Hepatocyte (in vitro differentiated cells): ENCODE results near the gene ZNF81. TPM values are rescaled to one million over a fixed set of nuclear protein-coding genes. Genes with fewer than 3 reads are reported as not detected.
"Not testable (repeated sequence)": the region's sequence is repeated elsewhere in the genome, so short reads cannot be mapped to it uniquely, and the experiment has no call there.

Source experiments
- DNase-seq: peaks from one replicate; pipeline ENCODE4 v3.0.0-alpha.2; 2016; ENCODE audit warnings: low spot score
- H2AFZ ChIP-seq: fragments of 200-600 bp; sonication (generic); 2 replicates; pipeline ENCODE4 v1.6.0; 2016; ENCODE audit warnings: antibody characterized with exemption, mild to moderate bottlenecking
- H3K27ac ChIP-seq: fragments of 200-600 bp; sonication (generic); 2 replicates; pipeline ENCODE4 v1.5.1; 2016; ENCODE audit warnings: mild to moderate bottlenecking
- H3K27me3 ChIP-seq: fragments of 200-600 bp; sonication (generic); 2 replicates; pipeline ENCODE4 v1.6.1; 2016
- H3K36me3 ChIP-seq: fragments of 200-600 bp; sonication (generic); replicated peaks from 2 replicates; pipeline ENCODE4 v1.5.1; 2016; ENCODE audit warnings: low read depth; ENCODE audit not compliant: insufficient read depth
- H3K4me1 ChIP-seq: fragments of 200-600 bp; sonication (generic); 2 replicates; pipeline ENCODE4 v1.5.1; 2016; ENCODE audit warnings: mild to moderate bottlenecking, moderate library complexity; ENCODE audit not compliant: insufficient read depth
- H3K4me2 ChIP-seq: fragments of 200-600 bp; sonication (generic); 2 replicates; pipeline ENCODE4 v1.6.0; 2016
- H3K4me3 ChIP-seq: fragments of 200-600 bp; sonication (generic); 2 replicates; pipeline ENCODE4 v1.5.1; 2016; ENCODE audit warnings: mild to moderate bottlenecking
- H3K79me2 ChIP-seq: fragments of 200-600 bp; sonication (generic); 2 replicates; pipeline ENCODE4 v1.6.0; 2017; ENCODE audit warnings: mild to moderate bottlenecking
- H3K9me2 ChIP-seq: fragments of 200-600 bp; sonication (generic); replicated peaks from 2 replicates; pipeline ENCODE4 v1.6.0; 2017; ENCODE audit warnings: mild to moderate bottlenecking; ENCODE audit not compliant: insufficient read depth
- H3K9me3 ChIP-seq: fragments of 200-600 bp; sonication (generic); 2 replicates; pipeline ENCODE4 v1.5.1; 2016; ENCODE audit warnings: low read depth, mild to moderate bottlenecking
- H4K20me1 ChIP-seq: fragments of 200-600 bp; sonication (generic); 2 replicates; pipeline ENCODE4 v1.6.0; 2016; ENCODE audit warnings: mild to moderate bottlenecking; ENCODE audit not compliant: insufficient read depth, poor library complexity, severe bottlenecking
- CTCF ChIP-seq: fragments of 200-600 bp; sonication (generic); IDR thresholded peaks from 2 replicates; pipeline ENCODE4 v1.5.1; 2016; ENCODE audit warnings: antibody characterized with exemption, mild to moderate bottlenecking; ENCODE audit not compliant: poor library complexity
- EZH2 ChIP-seq: fragments of 200-600 bp; sonication (generic); IDR thresholded peaks from 2 replicates; pipeline ENCODE4 v1.6.1; 2016; ENCODE audit warnings: antibody characterized with exemption, mild to moderate bottlenecking, borderline replicate concordance
- EZH2phosphoT487 ChIP-seq: fragments of 200-600 bp; sonication (generic); IDR thresholded peaks from one replicate; pipeline ENCODE4 v1.6.1; 2018; ENCODE audit warnings: antibody characterized with exemption, mild to moderate bottlenecking, low read depth, moderate library complexity; ENCODE audit not compliant: unreplicated experiment, severe bottlenecking
- WGBS: methylation state at CpG from one replicate; pipeline ENCODE4 v1.1.6; 2016; ENCODE audit warnings: low lambda C conversion rate; ENCODE audit errors: missing lambda C conversion rate; 5-methylcytosine and 5-hydroxymethylcytosine counted together
- polyA plus RNA-seq: library from polyadenylated mRNA; unstranded; fragments of >200 nt; fragmentation: Nextera tagmentation; extraction: Ambion mirVana; gene quantifications from 2 replicates; pipeline ENCODE4 v1.2.1, GENCODE V29; 2016
- total RNA-seq: library from RNA; depleted of rRNA; stranded (reverse); fragments of >200 nt; gene quantifications from 2 replicates; pipeline ENCODE4 v1.2.3, GENCODE V29; 2014

ZNF81 gene
- total and polyA plus RNA-seq, 2 experiments from 2014 or later: 4.1 to 10.9 TPM

GRCh38 chrX:47915886-47916493 lies 79.3 kb downstream of the ZNF81 start:
- Histone ChIP-seq H3K27ac (no peak overlapping the region), H3K27me3 (no peaks in the 10 kb centered on the region), H3K9me3 (peaks cover 20% of the 10 kb centered on the region), H4K20me1 (no peaks in the 10 kb centered on the region), H3K36me3 (no peaks in the 10 kb centered on the region), H3K79me2 (no peaks in the 10 kb centered on the region), H3K4me2 (no peak overlapping the region), H3K9me2 (no peaks in the 10 kb centered on the region), H2AFZ (no peak overlapping the region), H3K4me3 (no peak overlapping the region), H3K4me1 (no peaks in the 10 kb centered on the region)
- WGBS: 70% methylated on average over 2 of the region's 2 CpGs
- no peak for TF ChIP-seq EZH2phosphoT487
- no peak for TF ChIP-seq CTCF
- no peak for TF ChIP-seq EZH2
- DNase-seq: no peak

GRCh38 chrX:47918274-47918673 lies 81.6 kb downstream of the ZNF81 start:
- Histone ChIP-seq H3K36me3 (no peaks in the 10 kb centered on the region), H3K27me3 (no peaks in the 10 kb centered on the region), H3K4me3 (no peak overlapping the region), H2AFZ (no peak overlapping the region), H3K9me2 (no peaks in the 10 kb centered on the region), H3K4me1 (no peaks in the 10 kb centered on the region), H3K27ac (no peak overlapping the region), H3K9me3 (peaks cover 20% of the 10 kb centered on the region), H3K4me2 (no peak overlapping the region), H3K79me2 (no peaks in the 10 kb centered on the region), H4K20me1 (no peaks in the 10 kb centered on the region)
- TF ChIP-seq EZH2phosphoT487 (no peak), CTCF (no peak), EZH2 (no peak)
- DNase-seq: no peak
- WGBS: 70% methylated on average over 1 of the region's 1 CpG

- Histone ChIP-seq H3K27me3 (no peaks in the 10 kb centered on the region), H3K9me3 (no peaks in the 10 kb centered on the region), H3K4me2 (no peak overlapping the region), H3K9me2 (no peaks in the 10 kb centered on the region), H3K27ac (no peak overlapping the region), H3K4me1 (no peaks in the 10 kb centered on the region), H3K79me2 (no peaks in the 10 kb centered on the region), H3K36me3 (no peaks in the 10 kb centered on the region), H2AFZ (no peak overlapping the region), H4K20me1 (no peaks in the 10 kb centered on the region), H3K4me3 (no peak overlapping the region)
- TF ChIP-seq CTCF: no peak
- TF ChIP-seq EZH2phosphoT487: no peak
- no peak for TF ChIP-seq EZH2
- 76% methylated on average over 2 of the region's 2 CpGs for WGBS
- no peak for DNase-seq
These were observed 90.5 kb downstream of the ZNF81 start for GRCh38 chrX:47927212-47927611.

- not testable (repeated sequence) for H4K20me1 ChIP-seq, H3K4me1 ChIP-seq, H3K4me2 ChIP-seq, H3K36me3 ChIP-seq, H3K4me3 ChIP-seq, H3K9me2 ChIP-seq, H3K27ac ChIP-seq, DNase-seq, H3K27me3 ChIP-seq, H3K79me2 ChIP-seq, H3K9me3 ChIP-seq, H2AFZ ChIP-seq
- 94% methylated on average over 3 of the region's 3 CpGs for WGBS
These were observed 95.3 kb downstream of the ZNF81 start for GRCh38 chrX:47931970-47932369.
